Suppressor macrophage (primary cell): ENCODE results near the gene EIPR1.

ENCODE experiments used
- DNase-seq, 4 experiments: peaks; one replicate each; pipeline ENCODE4 v3.0.0-alpha.2; 2020 to 2022

The EIPR1 gene

GRCh38 chr2:3172265-3172935, 205.2 kb downstream of the EIPR1 start:
- DNase-seq: no peak

- DNase-seq: no peak
These were observed 205.9 kb downstream of the EIPR1 start for GRCh38 chr2:3171564-3172264.

- DNase-seq: no peak
These were observed 206.7 kb downstream of the EIPR1 start for GRCh38 chr2:3170792-3171455.

DNA sequence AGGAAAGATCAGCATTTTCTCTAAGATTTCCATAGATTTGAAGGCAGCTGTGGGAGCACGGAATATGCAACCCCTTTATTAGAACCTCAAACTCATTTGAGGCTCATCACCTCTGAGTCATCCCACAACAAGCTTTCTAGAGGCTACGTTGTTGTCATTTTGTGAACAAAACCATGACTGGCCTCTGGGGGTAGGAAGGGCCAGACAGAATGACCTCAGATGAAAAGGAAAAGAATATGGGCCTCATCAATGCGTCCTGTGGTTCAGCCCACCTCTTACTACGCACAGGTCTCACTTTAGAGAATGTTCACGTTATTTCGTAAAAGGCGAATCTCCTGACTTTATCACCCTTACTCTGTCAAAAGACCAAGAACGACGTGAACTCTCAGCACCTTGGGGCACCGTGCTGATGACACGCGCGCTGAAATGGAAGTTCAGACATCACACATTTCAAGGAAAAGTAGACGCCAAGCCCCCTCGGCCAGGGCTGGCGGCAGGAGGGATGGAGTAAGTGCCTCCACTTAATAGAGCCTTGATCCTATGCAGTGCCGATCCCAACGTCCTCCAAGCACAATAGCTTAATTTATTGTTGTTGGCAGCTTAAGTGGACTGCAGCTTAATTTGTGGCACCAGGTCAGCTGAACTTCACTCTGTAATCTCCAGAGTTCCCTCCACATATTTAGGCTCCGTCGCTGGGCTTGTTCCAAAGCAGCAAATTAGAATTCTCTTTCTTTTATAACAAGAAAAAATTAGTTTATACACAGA, 208.3 kb downstream of the EIPR1 start:
- no peak for DNase-seq

DNA sequence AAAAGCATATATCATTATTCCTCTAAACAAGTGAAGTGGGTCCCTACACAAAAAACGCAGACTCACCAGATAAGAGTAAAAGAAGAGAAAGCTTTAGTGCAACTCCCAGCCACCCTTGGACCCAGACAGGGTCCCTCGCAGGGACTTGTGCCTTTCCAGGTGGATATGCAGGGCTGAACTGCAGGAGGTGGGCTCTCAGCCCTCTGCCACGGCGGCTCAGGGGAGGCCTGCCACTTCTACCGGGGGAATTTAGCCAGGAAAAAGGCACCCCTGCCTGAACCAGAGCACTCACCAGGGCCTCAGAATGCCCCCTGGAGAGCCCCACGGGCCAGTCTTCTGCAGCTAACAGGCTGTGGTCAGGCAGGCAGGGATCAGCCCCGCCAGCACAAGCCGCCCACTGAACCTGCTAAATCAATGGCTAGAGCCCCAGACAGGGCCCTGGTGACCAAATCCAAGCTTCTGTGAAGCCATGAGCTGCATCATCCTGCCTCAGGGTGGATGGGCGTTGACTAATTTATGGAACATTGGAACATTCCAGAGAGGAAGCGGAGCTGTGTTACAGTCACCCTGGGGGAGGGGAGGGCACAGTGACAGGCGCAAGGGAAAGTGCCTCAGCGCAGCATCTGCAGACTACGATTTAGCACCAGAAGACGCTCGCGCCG, 209.3 kb downstream of the EIPR1 start:
- DNase-seq: no peak

GRCh38 chr2:3163401-3163800, 214.2 kb downstream of the EIPR1 start:
- no peak for DNase-seq

GRCh38 chr2:3162442-3163077, 215.1 kb downstream of the EIPR1 start:
- no peak for DNase-seq

DNA sequence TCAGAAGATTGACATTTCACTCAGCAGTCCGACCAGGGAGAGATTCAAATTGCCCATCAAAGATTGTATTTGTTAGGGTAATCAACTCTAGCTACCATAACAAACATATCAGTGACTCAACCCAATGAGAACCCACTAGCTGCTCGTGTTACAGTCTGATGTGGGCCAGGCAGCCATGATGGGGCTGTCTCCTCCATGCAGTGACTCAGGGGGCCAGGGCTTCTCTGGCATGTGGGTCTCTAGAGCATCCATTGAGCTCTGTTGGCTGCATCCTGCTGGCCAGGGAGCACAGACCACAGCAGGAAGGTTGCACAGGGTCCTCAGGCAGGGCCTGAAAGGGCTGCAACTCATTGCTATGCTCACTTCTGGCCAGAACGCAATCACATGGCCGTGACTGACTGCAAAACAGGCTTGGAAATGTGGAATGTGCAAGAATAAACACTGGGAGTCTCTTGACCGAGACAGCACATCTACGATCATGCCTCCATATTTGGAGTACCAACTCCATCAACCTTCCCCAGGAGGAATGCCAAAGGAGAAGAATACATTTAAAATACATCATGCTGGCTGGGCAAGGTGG, 216.8 kb downstream of the EIPR1 start:
- DNase-seq: no peak

DNA sequence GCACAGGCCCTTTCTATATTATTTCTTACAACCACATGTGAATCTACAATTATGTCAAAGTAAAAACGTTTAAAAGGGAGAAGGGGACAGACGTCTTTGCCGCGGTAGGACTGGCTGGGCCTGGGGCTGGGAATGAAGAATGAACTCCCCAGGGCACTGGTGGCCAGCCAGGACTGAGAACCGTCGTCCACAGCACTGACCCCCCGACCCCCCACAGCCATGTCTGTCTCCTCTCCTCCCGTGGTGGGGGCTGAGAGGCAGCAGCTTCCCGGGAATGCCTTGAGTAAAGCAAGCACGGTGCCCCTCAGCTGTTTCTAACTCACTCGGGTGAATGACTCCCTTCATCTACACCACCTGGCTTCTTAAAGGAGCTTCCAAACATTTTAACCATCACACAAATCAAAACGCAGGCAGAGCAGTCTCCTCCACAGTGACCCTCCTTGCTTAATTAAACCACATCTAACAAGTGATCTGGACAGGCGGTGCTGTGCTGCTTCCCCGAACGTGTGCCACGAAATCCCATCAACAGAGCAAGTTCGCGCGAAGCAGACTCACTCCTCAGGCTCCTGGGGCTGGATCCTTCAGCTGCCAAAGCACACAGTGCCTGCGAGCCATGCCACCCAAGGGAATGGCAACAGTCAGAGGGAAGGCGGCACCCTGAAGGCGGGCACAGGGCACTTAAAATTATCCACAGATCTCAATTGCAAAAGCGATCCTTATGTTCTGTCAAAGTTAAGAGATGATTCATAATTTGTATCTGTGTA, 217.7 kb downstream of the EIPR1 start:
- DNase-seq: no peak

GRCh38 chr2:3154700-3155099, 222.9 kb downstream of the EIPR1 start:
- DNase-seq: no peak

GRCh38 chr2:3154146-3154545, 223.5 kb downstream of the EIPR1 start:
- DNase-seq: no peak

- no peak for DNase-seq
These were observed 226.3 kb downstream of the EIPR1 start for GRCh38 chr2:3151153-3151918.

- no peak for DNase-seq
These were observed 228.0 kb downstream of the EIPR1 start for GRCh38 chr2:3149441-3150217.

DNA sequence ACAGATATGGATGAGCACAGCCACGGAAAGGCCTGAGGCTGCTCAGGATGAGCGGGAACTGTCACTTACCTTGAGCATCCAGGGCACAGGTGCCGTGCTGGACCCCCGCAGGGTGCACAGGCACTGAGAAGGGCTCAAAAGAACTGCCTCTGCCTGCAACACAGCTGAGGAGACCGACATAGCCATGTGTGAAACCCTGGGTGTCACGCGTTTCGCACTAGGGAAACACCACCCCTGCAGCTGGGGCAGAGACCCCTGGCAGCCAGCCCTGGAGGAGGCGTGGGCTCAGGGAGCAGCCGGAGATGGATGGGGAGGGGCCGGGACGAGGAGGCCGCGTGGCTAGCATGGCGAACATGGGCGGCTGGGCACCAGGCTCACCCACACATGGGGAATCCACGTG, 228.9 kb downstream of the EIPR1 start:
- DNase-seq: no peak

DNA sequence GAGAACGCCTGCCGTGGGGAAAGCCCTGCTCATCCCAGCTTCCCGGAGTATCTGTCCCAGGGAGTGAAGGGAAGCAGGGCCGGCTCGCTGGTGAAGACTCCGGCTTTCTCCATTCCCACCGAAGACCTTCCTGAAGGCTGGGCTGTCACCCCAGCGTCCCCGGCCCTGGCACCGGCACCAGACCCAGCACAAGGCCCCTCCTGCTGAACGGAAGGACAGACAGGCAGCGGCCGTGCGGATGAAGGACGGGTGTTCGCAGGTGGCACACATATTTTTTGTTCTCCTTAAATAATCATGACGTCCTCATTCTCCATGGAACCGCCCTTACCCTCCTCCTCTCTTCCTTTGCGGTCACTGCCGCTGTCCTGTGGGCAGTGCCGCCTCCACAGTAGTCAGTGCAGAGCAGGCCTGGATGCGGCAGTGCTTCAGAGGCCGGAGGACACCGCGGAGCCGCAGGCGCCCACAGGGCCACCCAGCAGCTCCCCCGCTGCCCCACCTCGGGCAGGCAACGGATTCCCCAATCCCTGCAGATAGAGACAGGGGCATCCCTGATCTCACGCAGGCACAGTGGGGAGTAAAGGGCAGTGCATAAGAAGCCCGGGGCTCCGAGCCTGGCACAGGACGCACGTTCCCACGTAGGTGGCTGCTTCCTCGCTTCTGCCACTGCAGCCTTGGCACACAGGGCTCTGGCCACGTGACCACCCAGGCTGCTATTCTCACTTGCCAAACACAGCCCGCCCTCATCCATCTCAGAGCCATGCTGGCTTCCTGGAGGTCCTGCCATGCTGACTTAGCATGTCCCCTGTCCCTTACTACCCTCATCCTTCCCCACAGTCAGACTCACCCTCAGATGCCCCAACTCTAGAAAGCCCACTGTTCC, 229.7 kb downstream of the EIPR1 start:
- no peak for DNase-seq

GRCh38 chr2:3146772-3147650, 230.6 kb downstream of the EIPR1 start:
- no peak for DNase-seq

GRCh38 chr2:3146175-3146574, 231.4 kb downstream of the EIPR1 start:
- DNase-seq: no peak
